WTC11 (cell line): ENCODE measurements around the gene RGS12. TPM values are rescaled to one million over a fixed set of nuclear protein-coding genes. Genes with fewer than 3 reads are reported as not detected.
A peak's percentile ranks its signal among the peaks of the same experiment; 100 is the strongest.

Experiments used
- ATAC-seq: fragments of 200-7000 bp; cut with Tn5 transposase; 2 replicates; pipeline ENCODE4 v1.10.0; 2021; ENCODE audit warnings: mild to moderate bottlenecking, moderate library complexity
- CTCF ChIA-PET: fragments of 300-600 bp; sonication (Branson Sonifier 250); formaldehyde crosslinking; loops from one replicate; lab custom pipeline; 2021; ENCODE audit warnings: antibody characterized with exemption; lab: Charles Lee
- POLR2A ChIA-PET: fragments of 350-600 bp; sonication (Branson Sonifier 250); formaldehyde crosslinking; loops from one replicate; lab custom pipeline; 2021; ENCODE audit warnings: antibody characterized with exemption; lab: Charles Lee
- DNase-seq: peaks from one replicate; pipeline ENCODE4 v3.0.0; 2021; ENCODE audit warnings: low spot score
- H3K27ac Mint-ChIP-seq: 2 replicates; pipeline ENCODE4 v1.8.0; 2021; ENCODE audit warnings: mixed read lengths
- H3K27me3 Mint-ChIP-seq: 2 replicates; pipeline ENCODE4 v1.8.0; 2021; ENCODE audit warnings: low read depth, mild to moderate bottlenecking, moderate library complexity, mixed read lengths
- H3K36me3 Mint-ChIP-seq: 2 replicates; pipeline ENCODE4 v1.8.0; 2021; ENCODE audit warnings: mixed read lengths
- H3K4me1 Mint-ChIP-seq: 2 replicates; pipeline ENCODE4 v1.8.0; 2022; ENCODE audit warnings: mixed read lengths
- H3K4me3 Mint-ChIP-seq: 2 replicates; pipeline ENCODE4 v1.8.0; 2021; ENCODE audit warnings: mild to moderate bottlenecking, moderate library complexity, mixed read lengths
- H3K9me3 Mint-ChIP-seq: 2 replicates; pipeline ENCODE4 v1.8.0; 2021; ENCODE audit warnings: mixed read lengths
- EMX1 ChIP-seq: fragments of 250-450 bp; sonication (Bioruptor Pico); IDR thresholded peaks from 2 replicates; pipeline ENCODE4 v1.8.0; 2021; ENCODE audit warnings: mild to moderate bottlenecking
- NFYB ChIP-seq: sonication (generic); formaldehyde crosslinking; conservative IDR thresholded peaks from 2 replicates; pipeline ENCODE4 v1.8.0; 2022; ENCODE audit warnings: low read depth, missing genetic modification reagents
- TEAD4 ChIP-seq: sonication (generic); formaldehyde crosslinking; IDR thresholded peaks from 2 replicates; pipeline ENCODE4 v1.8.0; 2022; ENCODE audit warnings: mild to moderate bottlenecking, missing genetic modification reagents
- ZNF121 ChIP-seq: sonication (generic); formaldehyde crosslinking; IDR thresholded peaks from 2 replicates; pipeline ENCODE4 v1.8.0; 2023; ENCODE audit warnings: missing genetic modification reagents
- ZNF396 ChIP-seq: fragments of 250-450 bp; sonication (Bioruptor Pico); IDR thresholded peaks from 2 replicates; pipeline ENCODE4 v1.8.0; 2021; ENCODE audit warnings: mild to moderate bottlenecking, moderate library complexity, borderline replicate concordance
- ZNF416 ChIP-seq: fragments of 250-450 bp; sonication (Bioruptor Pico); IDR thresholded peaks from 2 replicates; pipeline ENCODE4 v1.9.0; 2021; ENCODE audit warnings: mild to moderate bottlenecking, inconsistent platforms
- total RNA-seq: library from RNA; stranded (reverse); gene quantifications from 3 replicates; pipeline ENCODE4 v1.2.3, GENCODE V29; 2021
- TF ChIP-seq, protein P1 (sequence below): fragments of 200-600 bp; IDR thresholded peaks from 2 replicates; pipeline ENCODE4 v1.8.0; 2022; ENCODE audit warnings: antibody characterized with exemption
- TF ChIP-seq, protein P2 (sequence below): sonication (generic); formaldehyde crosslinking; IDR thresholded peaks from 2 replicates; pipeline ENCODE4 v1.8.0; 2022; ENCODE audit warnings: mild to moderate bottlenecking, missing genetic modification reagents
- TF ChIP-seq, protein P3 (sequence below): sonication (generic); formaldehyde crosslinking; IDR thresholded peaks from 2 replicates; pipeline ENCODE4 v1.8.1; 2022; ENCODE audit warnings: missing genetic modification reagents, borderline replicate concordance
- TF ChIP-seq, protein P4 (sequence below): sonication (generic); formaldehyde crosslinking; IDR thresholded peaks from 2 replicates; pipeline ENCODE4 v1.8.1; 2023; ENCODE audit warnings: mild to moderate bottlenecking, missing genetic modification reagents, moderate library complexity
- TF ChIP-seq, protein P5 (sequence below): sonication (generic); formaldehyde crosslinking; IDR thresholded peaks from 2 replicates; pipeline ENCODE4 v1.8.1; 2023; ENCODE audit warnings: mild to moderate bottlenecking, missing genetic modification reagents
- TF ChIP-seq, protein P6 (sequence below): sonication (generic); formaldehyde crosslinking; IDR thresholded peaks from 2 replicates; pipeline ENCODE4 v1.8.0; 2022; ENCODE audit warnings: mild to moderate bottlenecking, missing genetic modification reagents

The RGS12 gene
- total RNA-seq, 1 experiment from 2014 or later = 21.0 TPM

DNA sequence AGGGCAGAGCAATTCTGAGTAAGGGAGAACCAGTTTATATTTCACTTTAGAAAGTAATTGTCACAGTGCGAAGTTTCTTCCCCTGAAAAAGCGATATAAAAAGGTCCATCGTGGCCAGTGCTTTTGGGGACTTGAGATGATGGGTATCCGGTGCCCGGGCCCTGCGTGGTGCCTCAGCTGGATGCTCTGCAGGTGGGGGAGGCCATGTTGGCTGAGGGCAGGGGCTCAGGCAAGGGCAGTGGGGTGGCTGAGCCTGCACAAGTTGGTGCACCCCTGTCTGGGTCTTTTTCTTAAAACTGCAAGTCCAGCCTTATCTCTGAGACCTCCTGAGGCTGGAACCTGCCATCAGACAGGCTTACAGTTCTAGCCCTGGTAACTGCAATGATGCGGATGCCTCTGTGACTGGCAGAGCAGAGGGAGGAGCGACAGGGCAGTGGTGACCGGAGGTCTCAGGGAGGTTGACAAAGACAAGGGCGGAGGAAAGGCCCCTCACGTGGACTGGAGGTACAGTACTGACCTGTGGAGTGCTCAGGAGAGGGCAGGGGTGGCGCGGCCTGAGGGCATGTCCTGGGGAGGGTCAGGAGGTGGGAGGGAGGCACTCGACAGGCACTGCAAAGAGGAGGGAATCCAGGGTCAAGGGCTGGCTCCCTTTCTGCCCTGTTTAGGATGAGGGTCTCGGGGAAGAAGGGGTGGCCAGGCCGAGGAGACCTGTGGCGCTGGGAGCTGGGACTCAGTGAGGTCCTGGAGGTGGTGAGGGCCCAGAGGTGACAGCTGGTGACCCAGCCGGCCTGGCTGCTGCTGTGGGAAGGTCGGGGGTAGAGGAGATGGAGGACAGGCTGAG lies 1.8 kb downstream of the RGS12 start:
- H3K36me3 Mint-ChIP-seq = no peaks in the 10 kb centered on the region
- ATAC-seq (no peak), DNase-seq (no peak)
- H3K4me3 Mint-ChIP-seq = peak overlapping the region; percentile 79
- ChIA-PET POLR2A (no interaction called here), CTCF (interaction anchor here (0.7 to 3.7 kb wide), 4 partner anchors 24 to 186 kb away, joined by 3 to 45 read pairs (median 6); no protein-coding TSS in a partner anchor)
- peaks cover 26% of the 10 kb centered on the region for H3K4me1 Mint-ChIP-seq
- peaks cover 23% of the 10 kb centered on the region for H3K27me3 Mint-ChIP-seq
- H3K9me3 Mint-ChIP-seq = no peaks in the 10 kb centered on the region
- TF ChIP-seq, protein P1, sequence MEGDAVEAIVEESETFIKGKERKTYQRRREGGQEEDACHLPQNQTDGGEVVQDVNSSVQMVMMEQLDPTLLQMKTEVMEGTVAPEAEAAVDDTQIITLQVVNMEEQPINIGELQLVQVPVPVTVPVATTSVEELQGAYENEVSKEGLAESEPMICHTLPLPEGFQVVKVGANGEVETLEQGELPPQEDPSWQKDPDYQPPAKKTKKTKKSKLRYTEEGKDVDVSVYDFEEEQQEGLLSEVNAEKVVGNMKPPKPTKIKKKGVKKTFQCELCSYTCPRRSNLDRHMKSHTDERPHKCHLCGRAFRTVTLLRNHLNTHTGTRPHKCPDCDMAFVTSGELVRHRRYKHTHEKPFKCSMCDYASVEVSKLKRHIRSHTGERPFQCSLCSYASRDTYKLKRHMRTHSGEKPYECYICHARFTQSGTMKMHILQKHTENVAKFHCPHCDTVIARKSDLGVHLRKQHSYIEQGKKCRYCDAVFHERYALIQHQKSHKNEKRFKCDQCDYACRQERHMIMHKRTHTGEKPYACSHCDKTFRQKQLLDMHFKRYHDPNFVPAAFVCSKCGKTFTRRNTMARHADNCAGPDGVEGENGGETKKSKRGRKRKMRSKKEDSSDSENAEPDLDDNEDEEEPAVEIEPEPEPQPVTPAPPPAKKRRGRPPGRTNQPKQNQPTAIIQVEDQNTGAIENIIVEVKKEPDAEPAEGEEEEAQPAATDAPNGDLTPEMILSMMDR = no peak
- no peak for TF ChIP-seq EMX1
- no peak for TF ChIP-seq TEAD4 (CRISPR knock-in tag)
- TF ChIP-seq, protein P2, sequence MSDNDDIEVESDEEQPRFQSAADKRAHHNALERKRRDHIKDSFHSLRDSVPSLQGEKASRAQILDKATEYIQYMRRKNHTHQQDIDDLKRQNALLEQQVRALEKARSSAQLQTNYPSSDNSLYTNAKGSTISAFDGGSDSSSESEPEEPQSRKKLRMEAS (CRISPR knock-in tag) = no peak
- TF ChIP-seq, protein P3, sequence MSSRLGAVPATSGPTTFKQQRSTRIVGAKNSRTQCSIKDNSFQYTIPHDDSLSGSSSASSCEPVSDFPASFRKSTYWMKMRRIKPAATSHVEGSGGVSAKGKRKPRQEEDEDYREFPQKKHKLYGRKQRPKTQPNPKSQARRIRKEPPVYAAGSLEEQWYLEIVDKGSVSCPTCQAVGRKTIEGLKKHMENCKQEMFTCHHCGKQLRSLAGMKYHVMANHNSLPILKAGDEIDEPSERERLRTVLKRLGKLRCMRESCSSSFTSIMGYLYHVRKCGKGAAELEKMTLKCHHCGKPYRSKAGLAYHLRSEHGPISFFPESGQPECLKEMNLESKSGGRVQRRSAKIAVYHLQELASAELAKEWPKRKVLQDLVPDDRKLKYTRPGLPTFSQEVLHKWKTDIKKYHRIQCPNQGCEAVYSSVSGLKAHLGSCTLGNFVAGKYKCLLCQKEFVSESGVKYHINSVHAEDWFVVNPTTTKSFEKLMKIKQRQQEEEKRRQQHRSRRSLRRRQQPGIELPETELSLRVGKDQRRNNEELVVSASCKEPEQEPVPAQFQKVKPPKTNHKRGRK (CRISPR knock-in tag) = no peak
- TF ChIP-seq, protein P4, sequence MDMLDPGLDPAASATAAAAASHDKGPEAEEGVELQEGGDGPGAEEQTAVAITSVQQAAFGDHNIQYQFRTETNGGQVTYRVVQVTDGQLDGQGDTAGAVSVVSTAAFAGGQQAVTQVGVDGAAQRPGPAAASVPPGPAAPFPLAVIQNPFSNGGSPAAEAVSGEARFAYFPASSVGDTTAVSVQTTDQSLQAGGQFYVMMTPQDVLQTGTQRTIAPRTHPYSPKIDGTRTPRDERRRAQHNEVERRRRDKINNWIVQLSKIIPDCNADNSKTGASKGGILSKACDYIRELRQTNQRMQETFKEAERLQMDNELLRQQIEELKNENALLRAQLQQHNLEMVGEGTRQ = no peak
- TF ChIP-seq, protein P5, sequence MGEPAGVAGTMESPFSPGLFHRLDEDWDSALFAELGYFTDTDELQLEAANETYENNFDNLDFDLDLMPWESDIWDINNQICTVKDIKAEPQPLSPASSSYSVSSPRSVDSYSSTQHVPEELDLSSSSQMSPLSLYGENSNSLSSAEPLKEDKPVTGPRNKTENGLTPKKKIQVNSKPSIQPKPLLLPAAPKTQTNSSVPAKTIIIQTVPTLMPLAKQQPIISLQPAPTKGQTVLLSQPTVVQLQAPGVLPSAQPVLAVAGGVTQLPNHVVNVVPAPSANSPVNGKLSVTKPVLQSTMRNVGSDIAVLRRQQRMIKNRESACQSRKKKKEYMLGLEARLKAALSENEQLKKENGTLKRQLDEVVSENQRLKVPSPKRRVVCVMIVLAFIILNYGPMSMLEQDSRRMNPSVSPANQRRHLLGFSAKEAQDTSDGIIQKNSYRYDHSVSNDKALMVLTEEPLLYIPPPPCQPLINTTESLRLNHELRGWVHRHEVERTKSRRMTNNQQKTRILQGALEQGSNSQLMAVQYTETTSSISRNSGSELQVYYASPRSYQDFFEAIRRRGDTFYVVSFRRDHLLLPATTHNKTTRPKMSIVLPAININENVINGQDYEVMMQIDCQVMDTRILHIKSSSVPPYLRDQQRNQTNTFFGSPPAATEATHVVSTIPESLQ (CRISPR knock-in tag) = no peak
- TF ChIP-seq ZNF416 (CRISPR knock-in tag) = no peak
- TF ChIP-seq ZNF396 (CRISPR knock-in tag) = no peak
- no peak overlapping the region; the same call in 1 of the 2 replicates for H3K27ac Mint-ChIP-seq

DNA sequence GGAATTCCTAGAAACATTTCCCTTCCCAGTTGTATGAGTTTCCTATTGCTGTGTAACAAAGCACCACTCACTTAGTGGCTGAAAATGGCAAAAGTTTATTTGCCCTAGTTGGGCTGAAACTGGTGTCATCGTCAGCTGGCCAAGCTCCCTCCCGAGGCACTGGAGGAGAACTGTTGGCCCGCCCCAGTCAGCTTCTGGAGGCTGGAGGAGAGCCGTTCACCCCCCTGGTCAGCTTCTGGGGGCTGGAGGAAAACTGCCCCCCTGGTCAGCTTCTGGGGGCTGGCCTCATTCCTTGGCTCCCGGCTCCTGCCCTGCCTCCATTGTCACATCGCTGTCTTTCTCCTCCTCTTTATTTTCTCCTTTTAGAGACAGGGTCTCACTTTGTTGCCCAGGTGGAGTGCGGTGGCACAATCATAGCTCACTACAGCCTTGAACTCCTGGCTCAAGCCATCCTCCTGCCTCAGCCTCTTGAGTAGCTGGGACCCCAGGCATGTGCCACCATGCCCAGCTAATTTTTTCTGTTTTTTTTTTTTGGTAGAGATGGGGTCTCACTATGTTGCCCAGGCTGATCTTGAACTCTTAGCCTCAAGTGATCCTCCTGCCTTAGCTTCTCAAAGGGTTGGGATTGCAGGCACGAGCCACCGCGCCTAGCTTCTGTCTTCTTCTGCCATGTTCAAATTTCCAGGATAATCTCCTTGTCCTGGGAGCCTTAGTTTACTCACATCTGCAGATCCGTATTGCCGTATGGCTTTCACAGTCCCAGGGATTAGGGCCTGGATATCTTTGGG lies 3.2 kb downstream of the RGS12 start:
- Mint-ChIP-seq H3K36me3 (no peaks in the 10 kb centered on the region), H3K4me3 (no peak overlapping the region), H3K27me3 (peaks cover 11% of the 10 kb centered on the region), H3K27ac (no peak overlapping the region), H3K4me1 (peaks cover 31% of the 10 kb centered on the region), H3K9me3 (no peaks in the 10 kb centered on the region)
- POLR2A ChIA-PET = no interaction called here
- CTCF ChIA-PET = interaction anchor here (1.3 to 1.4 kb wide), 2 partner anchors 23 to 28 kb away, joined by 3 to 9 read pairs; no protein-coding TSS in a partner anchor
- TF ChIP-seq, protein P4 = no peak
- peak; percentile 60; the same call in 1 of the 2 replicates for TF ChIP-seq ZNF121 (CRISPR knock-in tag)
- no peak for DNase-seq
- no peak for ATAC-seq

DNA sequence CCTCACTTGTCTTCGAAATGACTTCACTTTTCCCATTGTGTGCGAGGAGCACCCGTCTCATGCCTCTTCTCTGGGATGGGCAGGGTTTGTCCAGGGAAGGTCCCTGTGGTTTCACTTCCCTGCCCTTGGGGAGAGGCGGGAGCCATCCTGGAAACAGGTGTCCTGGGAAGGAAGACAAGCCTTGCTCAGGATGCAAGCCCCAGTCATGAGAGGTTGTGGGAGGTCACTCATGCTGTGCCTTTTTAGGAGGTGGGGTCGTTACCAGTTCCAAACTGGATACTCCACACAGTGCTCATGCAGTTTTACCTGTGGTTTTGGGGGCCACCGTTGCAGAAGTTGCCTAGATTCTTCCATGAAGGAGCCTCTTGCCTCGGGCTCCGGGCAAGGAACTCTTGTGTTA lies 3.8 kb downstream of the RGS12 start:
- peaks cover 6% of the 10 kb centered on the region for H3K27me3 Mint-ChIP-seq
- TF ChIP-seq, protein P6, sequence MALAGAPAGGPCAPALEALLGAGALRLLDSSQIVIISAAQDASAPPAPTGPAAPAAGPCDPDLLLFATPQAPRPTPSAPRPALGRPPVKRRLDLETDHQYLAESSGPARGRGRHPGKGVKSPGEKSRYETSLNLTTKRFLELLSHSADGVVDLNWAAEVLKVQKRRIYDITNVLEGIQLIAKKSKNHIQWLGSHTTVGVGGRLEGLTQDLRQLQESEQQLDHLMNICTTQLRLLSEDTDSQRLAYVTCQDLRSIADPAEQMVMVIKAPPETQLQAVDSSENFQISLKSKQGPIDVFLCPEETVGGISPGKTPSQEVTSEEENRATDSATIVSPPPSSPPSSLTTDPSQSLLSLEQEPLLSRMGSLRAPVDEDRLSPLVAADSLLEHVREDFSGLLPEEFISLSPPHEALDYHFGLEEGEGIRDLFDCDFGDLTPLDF (CRISPR knock-in tag) = no peak
- TF ChIP-seq NFYB (CRISPR knock-in tag) = no peak
- ChIA-PET CTCF (interaction anchor here (4.2 kb wide), 1 partner anchor 22 kb away, joined by 22 read pairs; no protein-coding TSS in a partner anchor), POLR2A (no interaction called here)
- H3K4me3 Mint-ChIP-seq = no peak overlapping the region
- no peak for DNase-seq
- no peak for ATAC-seq
- H3K36me3 Mint-ChIP-seq = no peaks in the 10 kb centered on the region
- no peaks in the 10 kb centered on the region for H3K9me3 Mint-ChIP-seq
- H3K27ac Mint-ChIP-seq = no peak overlapping the region
- peaks cover 27% of the 10 kb centered on the region for H3K4me1 Mint-ChIP-seq
